Lung (tissue), 12 donors: ENCODE results near the gene POU4F2. TPM values are rescaled to one million over a fixed set of nuclear protein-coding genes. Genes with fewer than 3 reads are reported as not detected.
"Not testable (repeated sequence)": the region's sequence is repeated elsewhere in the genome, so short reads cannot be mapped to it uniquely, and the experiment has no call there.

Experiments used
- ATAC-seq: fragments of 200-7000 bp; cut with Tn5 transposase; one replicate; pipeline ENCODE4 v1.9.1; 2020; ENCODE audit warnings: moderate number of reproducible peaks; ENCODE audit not compliant: insufficient read depth, low FRiP score
- DNase-seq, 3 donors: peaks; one replicate each; pipeline ENCODE4 v3.0.0-alpha.2; 2013 to 2017
- H3K27ac ChIP-seq, 2 donors: one replicate each; pipeline ENCODE4 v1.5.1; 2013; ENCODE audit warnings: mild to moderate bottlenecking in 2 of 2, moderate library complexity in 2 of 2, control low read depth in 1 of 2, inconsistent platforms in 1 of 2, low read depth in 1 of 2, low read length in 1 of 2
- H3K27me3 ChIP-seq, 3 donors: one replicate each; pipeline ENCODE4 v1.5.1; 2013; ENCODE audit warnings: low read length in 2 of 3; ENCODE audit not compliant: control insufficient read depth in 3 of 3, insufficient read depth in 3 of 3
- H3K36me3 ChIP-seq, 4 donors: one replicate each; pipeline ENCODE4 v1.5.1; 2013; ENCODE audit warnings: low read length in 4 of 4, mild to moderate bottlenecking in 1 of 4, moderate library complexity in 1 of 4; ENCODE audit not compliant: control insufficient read depth in 4 of 4, insufficient read depth in 4 of 4
- H3K4me1 ChIP-seq, 5 donors: one replicate each; pipeline ENCODE4 v1.5.1; 2013; ENCODE audit warnings: low read length in 5 of 5, mild to moderate bottlenecking in 2 of 5, moderate library complexity in 1 of 5; ENCODE audit not compliant: control insufficient read depth in 5 of 5, insufficient read depth in 5 of 5
- H3K4me3 ChIP-seq: one replicate; pipeline ENCODE4 v1.5.1; 2013; ENCODE audit warnings: mild to moderate bottlenecking, control low read depth, moderate library complexity
- H3K9ac ChIP-seq, 2 donors: one replicate each; pipeline ENCODE4 v1.5.1; 2013; ENCODE audit warnings: low read length in 2 of 2, control low read depth in 1 of 2; ENCODE audit not compliant: insufficient read depth in 1 of 2
- H3K9me3 ChIP-seq, 4 donors: one replicate each; pipeline ENCODE4 v1.5.1; 2013; ENCODE audit warnings: low read length in 3 of 4, mild to moderate bottlenecking in 1 of 4, moderate library complexity in 1 of 4; ENCODE audit not compliant: control insufficient read depth in 4 of 4, insufficient read depth in 3 of 4
- CTCF ChIP-seq: IDR thresholded peaks from 2 replicates; pipeline ENCODE4 v1.5.1; 2012; ENCODE audit warnings: mild to moderate bottlenecking; ENCODE audit errors: control extremely low read depth, extremely low read depth
- WGBS, 2 donors: extraction: QIAGEN DNeasy Blood & Tissue Kit; methylation state at CpG; one replicate each; pipeline ENCODE4 v1.1.7; 2013; 5-methylcytosine and 5-hydroxymethylcytosine counted together
- polyA plus RNA-seq, 2 donors: library from polyadenylated mRNA; stranded (reverse); fragments of 200-250 nt; gene quantifications; one replicate each; pipeline ENCODE4 v1.2.1, GENCODE V29; 2013
- total RNA-seq, 2 donors: library from RNA; depleted of rRNA in 1 of 2; stranded (reverse); fragments of >200 nt in 1 of 2; gene quantifications; one replicate each; pipeline ENCODE4 v1.2.1, GENCODE V29; 2014 to 2021
- donor health status: control.
- donor health status: control.
- donor health status: Bipolar disorder and iron deficiency.
- donor health status: healthy.
- donor health status: DM: yes; HTN: yes; CAD: no.

The POU4F2 gene
- total and polyA plus RNA-seq, 4 donors = 0.06 TPM; not detected in 3

GRCh38 chr4:146661367-146661766 is 22.7 kb downstream of the POU4F2 start:
- Histone ChIP-seq H3K9ac (no peak overlapping the region), H3K27ac (no peak overlapping the region), H3K9me3 (peaks cover 0 to 3% (median 0%) of the 10 kb centered on the region in 4 donors), H3K4me1 (no peaks in the 10 kb centered on the region), H3K36me3 (no peaks in the 10 kb centered on the region), H3K4me3 (no peak overlapping the region), H3K27me3 (peaks cover 0 to 12% (median 8%) of the 10 kb centered on the region in 3 donors)
- no peak for DNase-seq
- WGBS, 2 donors = 59 to 63% methylated on average over 4 of the region's 4 CpGs
- ATAC-seq = no peak
- TF ChIP-seq CTCF = no peak

- H3K4me1 ChIP-seq, H3K27me3 ChIP-seq, H3K27ac ChIP-seq, ATAC-seq, H3K4me3 ChIP-seq, H3K36me3 ChIP-seq, H3K9me3 ChIP-seq, H3K9ac ChIP-seq, DNase-seq: not testable (repeated sequence)
- 63 to 76% methylated on average over 4 to 6 of the region's 6 CpGs for WGBS, 2 donors
These were observed 25.2 kb downstream of the POU4F2 start for GRCh38 chr4:146663968-146664311.

DNA sequence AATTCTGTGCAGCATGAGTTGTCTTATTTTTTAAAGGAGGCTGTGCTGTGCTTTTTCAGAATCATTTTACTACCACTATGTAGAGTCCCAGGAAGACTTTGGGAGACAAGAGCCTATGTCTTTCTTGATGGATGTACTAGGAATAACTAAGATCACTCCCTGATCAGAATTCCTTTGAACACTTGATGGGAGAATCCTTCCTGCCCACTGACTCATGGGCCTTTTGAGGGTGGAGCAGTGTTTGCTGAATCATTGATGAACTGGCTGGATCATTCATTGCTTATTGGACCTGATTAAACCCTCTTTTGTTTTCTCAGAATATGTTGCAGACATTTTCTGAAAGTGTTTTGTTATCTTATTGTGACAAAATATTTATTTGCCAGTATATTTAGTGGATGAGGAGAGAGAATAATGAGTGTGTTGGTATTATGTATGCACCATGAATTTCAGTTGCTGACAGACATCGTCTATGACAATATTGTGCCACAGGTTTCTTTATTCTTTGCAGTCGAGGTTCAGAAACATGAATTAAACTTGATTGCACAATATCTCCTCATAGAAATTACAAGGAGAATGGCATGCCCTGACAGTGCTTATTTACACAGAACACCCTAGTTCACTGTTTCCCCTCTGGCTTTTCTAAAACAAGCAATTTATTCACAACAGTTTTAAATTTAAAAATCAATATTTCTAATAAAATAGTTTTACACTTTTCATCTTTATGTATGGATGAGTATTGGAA is 36.3 kb downstream of the POU4F2 start:
- no peak for TF ChIP-seq CTCF
- Histone ChIP-seq H3K27me3 (no peaks in the 10 kb centered on the region), H3K36me3 (no peaks in the 10 kb centered on the region), H3K9me3 (no peaks in the 10 kb centered on the region), H3K4me3 (no peak overlapping the region), H3K9ac (no peak overlapping the region), H3K4me1 (no peaks in the 10 kb centered on the region), H3K27ac (no peak overlapping the region)
- WGBS, 2 donors = 68 to 77% methylated on average over 2 of the region's 2 CpGs
- no peak for ATAC-seq
- no peak for DNase-seq

Other genes starting within 250 kb of the POU4F2 start
- gene SLC10A7, start 117.0 kb upstream of the POU4F2 start, total RNA-seq = 10 to 100 TPM; 18.9 to 33.4 TPM
- 1 to 10 TPM; 3.2 to 7.7 TPM for gene SLC10A7, start 117.0 kb upstream of the POU4F2 start, polyA plus RNA-seq